Smooth muscle cell (in vitro differentiated cells): Measurements from ENCODE around the gene DLEC1. TPM values are rescaled to one million over a fixed set of nuclear protein-coding genes. Genes with fewer than 3 reads are reported as not detected.

Experiments
- DNase-seq: peaks from one replicate; lab custom pipeline; 2025; ENCODE audit not compliant: unreplicated experiment; lab: John Stamatoyannopoulos, UW
- H2AFZ ChIP-seq: fragments of 200-600 bp; sonication (generic); 2 replicates; pipeline ENCODE4 v1.6.0; 2016; ENCODE audit warnings: antibody characterized with exemption, low read depth, mild to moderate bottlenecking
- H3F3A ChIP-seq: fragments of 200-600 bp; sonication (generic); 2 replicates; pipeline ENCODE4 v1.6.0; 2017; ENCODE audit warnings: antibody characterized with exemption, low read depth
- H3K27ac ChIP-seq: fragments of 200-600 bp; sonication (generic); 2 replicates; pipeline ENCODE4 v1.5.1; 2016; ENCODE audit warnings: low read depth, mild to moderate bottlenecking
- H3K27me3 ChIP-seq: fragments of 200-600 bp; sonication (generic); 2 replicates; pipeline ENCODE4 v1.6.1; 2016; ENCODE audit warnings: low read depth, mild to moderate bottlenecking
- H3K36me3 ChIP-seq: fragments of 200-600 bp; sonication (generic); 2 replicates; pipeline ENCODE4 v1.5.1; 2016; ENCODE audit warnings: low read depth
- H3K4me1 ChIP-seq: fragments of 200-600 bp; sonication (generic); 2 replicates; pipeline ENCODE4 v1.5.1; 2016; ENCODE audit warnings: low read depth
- H3K4me2 ChIP-seq: fragments of 200-600 bp; sonication (generic); 2 replicates; pipeline ENCODE4 v1.6.0; 2016; ENCODE audit warnings: mild to moderate bottlenecking
- H3K4me3 ChIP-seq: fragments of 200-600 bp; sonication (generic); 2 replicates; pipeline ENCODE4 v1.5.1; 2016; ENCODE audit warnings: mild to moderate bottlenecking
- H3K79me2 ChIP-seq: fragments of 200-600 bp; sonication (generic); 2 replicates; pipeline ENCODE4 v1.6.0; 2016; ENCODE audit warnings: low read depth, mild to moderate bottlenecking
- H3K9ac ChIP-seq: fragments of 200-600 bp; sonication (generic); 2 replicates; pipeline ENCODE4 v1.6.0; 2016; ENCODE audit warnings: low read depth
- H3K9me3 ChIP-seq: fragments of 200-600 bp; sonication (generic); replicated peaks from 2 replicates; pipeline ENCODE4 v1.5.1; 2016; ENCODE audit warnings: low read depth
- H4K20me1 ChIP-seq: fragments of 200-600 bp; sonication (generic); 2 replicates; pipeline ENCODE4 v1.6.0; 2016; ENCODE audit warnings: low read depth
- WGBS: methylation state at CpG from one replicate; pipeline ENCODE4 v1.1.7; 2016; ENCODE audit warnings: low lambda C conversion rate; 5-methylcytosine and 5-hydroxymethylcytosine counted together
- polyA plus RNA-seq: library from polyadenylated mRNA; unstranded; fragments of >200 nt; fragmentation: Nextera tagmentation; extraction: Ambion mirVana; gene quantifications from 2 replicates; pipeline ENCODE4 v1.2.1, GENCODE V29; 2016
- total RNA-seq: library from RNA; depleted of rRNA; stranded (reverse); fragments of >200 nt; gene quantifications from 2 replicates; pipeline ENCODE4 v1.2.3, GENCODE V29; 2014
- TF ChIP-seq, protein P1 (sequence below): fragments of 200-600 bp; sonication (generic); IDR thresholded peaks from 2 replicates; pipeline ENCODE4 v1.5.1; 2017; ENCODE audit warnings: borderline replicate concordance, mild to moderate bottlenecking, antibody characterized with exemption; ENCODE audit not compliant: insufficient read depth, poor library complexity, severe bottlenecking

Gene DLEC1
- total and polyA plus RNA-seq, 2 experiments from 2014 or later = 0.27 to 0.61 TPM

DNA sequence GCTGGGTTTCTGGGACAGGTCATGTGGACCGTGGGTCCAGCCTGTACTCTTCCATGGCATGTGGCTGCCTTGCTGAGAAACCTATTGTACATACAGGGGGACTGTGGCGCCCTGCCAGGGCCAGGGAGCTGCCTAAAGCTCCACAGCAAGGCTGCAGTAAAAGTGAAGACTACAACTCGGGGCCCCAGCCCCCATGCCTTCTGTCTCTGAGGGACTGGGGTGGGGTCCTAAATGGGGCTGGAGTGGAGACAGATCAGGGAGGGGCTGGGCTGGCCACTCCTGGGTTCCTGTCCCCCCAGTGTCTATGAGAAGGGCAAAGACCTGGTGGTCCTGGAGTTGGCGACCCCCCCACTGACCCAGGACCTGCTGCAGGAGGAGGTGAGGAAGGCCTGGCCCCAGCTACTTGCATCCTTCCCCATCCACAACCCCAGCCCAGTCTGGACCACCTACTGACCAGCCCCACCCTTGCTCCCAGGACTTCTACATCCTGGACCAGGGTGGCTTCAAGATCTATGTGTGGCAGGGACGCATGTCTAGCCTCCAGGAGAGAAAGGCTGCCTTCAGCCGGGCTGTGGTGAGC is 41.1 kb upstream of the DLEC1 start:
- peaks cover 4% of the 10 kb centered on the region for H3K4me1 ChIP-seq
- H3K9ac ChIP-seq = no peak overlapping the region
- TF ChIP-seq, protein P1, sequence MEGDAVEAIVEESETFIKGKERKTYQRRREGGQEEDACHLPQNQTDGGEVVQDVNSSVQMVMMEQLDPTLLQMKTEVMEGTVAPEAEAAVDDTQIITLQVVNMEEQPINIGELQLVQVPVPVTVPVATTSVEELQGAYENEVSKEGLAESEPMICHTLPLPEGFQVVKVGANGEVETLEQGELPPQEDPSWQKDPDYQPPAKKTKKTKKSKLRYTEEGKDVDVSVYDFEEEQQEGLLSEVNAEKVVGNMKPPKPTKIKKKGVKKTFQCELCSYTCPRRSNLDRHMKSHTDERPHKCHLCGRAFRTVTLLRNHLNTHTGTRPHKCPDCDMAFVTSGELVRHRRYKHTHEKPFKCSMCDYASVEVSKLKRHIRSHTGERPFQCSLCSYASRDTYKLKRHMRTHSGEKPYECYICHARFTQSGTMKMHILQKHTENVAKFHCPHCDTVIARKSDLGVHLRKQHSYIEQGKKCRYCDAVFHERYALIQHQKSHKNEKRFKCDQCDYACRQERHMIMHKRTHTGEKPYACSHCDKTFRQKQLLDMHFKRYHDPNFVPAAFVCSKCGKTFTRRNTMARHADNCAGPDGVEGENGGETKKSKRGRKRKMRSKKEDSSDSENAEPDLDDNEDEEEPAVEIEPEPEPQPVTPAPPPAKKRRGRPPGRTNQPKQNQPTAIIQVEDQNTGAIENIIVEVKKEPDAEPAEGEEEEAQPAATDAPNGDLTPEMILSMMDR = no peak
- H3K27me3 ChIP-seq = no peaks in the 10 kb centered on the region
- H3K79me2 ChIP-seq = no peaks in the 10 kb centered on the region
- WGBS = 88% methylated on average over 6 of the region's 6 CpGs
- no peaks in the 10 kb centered on the region for H4K20me1 ChIP-seq
- peaks cover 6% of the 10 kb centered on the region for H3F3A ChIP-seq
- peak overlapping the region; percentile 91 for H3K4me2 ChIP-seq
- H2AFZ ChIP-seq = no peak overlapping the region
- no peak overlapping the region for H3K4me3 ChIP-seq
- no peak overlapping the region for H3K27ac ChIP-seq
- H3K36me3 ChIP-seq = no peaks in the 10 kb centered on the region
- no peak for DNase-seq
- H3K9me3 ChIP-seq = no peaks in the 10 kb centered on the region

DNA sequence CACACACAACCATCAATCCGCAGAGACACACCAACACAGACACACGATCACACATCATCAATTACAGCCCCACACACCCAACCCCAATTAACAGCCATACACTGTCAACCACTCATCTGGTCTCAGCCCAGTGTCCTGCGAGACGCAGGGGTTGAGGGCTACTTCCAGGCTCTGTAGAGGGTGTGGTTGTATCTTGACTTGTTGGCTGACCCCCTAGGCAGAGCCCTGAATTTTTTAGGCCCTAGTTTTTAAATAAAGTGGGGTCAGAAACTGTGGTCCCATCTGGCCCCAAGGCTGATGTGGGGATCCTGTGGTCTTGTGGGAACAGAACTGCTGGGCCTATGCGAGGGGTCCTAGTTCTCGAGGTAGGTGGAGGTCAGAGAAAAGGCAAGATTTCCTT is 39.2 kb upstream of the DLEC1 start:
- Histone ChIP-seq H3K27ac (no peak overlapping the region), H4K20me1 (no peaks in the 10 kb centered on the region), H3K36me3 (no peaks in the 10 kb centered on the region), H3K4me1 (no peaks in the 10 kb centered on the region), H3K9me3 (no peaks in the 10 kb centered on the region), H3K79me2 (no peaks in the 10 kb centered on the region), H3K9ac (no peak overlapping the region), H3F3A (peaks cover 3% of the 10 kb centered on the region), H3K4me2 (no peak overlapping the region), H3K27me3 (no peaks in the 10 kb centered on the region), H2AFZ (no peak overlapping the region), H3K4me3 (no peak overlapping the region)
- WGBS = 92% methylated on average over 6 of the region's 6 CpGs
- no peak for DNase-seq
- TF ChIP-seq, protein P1 = no peak

DNA sequence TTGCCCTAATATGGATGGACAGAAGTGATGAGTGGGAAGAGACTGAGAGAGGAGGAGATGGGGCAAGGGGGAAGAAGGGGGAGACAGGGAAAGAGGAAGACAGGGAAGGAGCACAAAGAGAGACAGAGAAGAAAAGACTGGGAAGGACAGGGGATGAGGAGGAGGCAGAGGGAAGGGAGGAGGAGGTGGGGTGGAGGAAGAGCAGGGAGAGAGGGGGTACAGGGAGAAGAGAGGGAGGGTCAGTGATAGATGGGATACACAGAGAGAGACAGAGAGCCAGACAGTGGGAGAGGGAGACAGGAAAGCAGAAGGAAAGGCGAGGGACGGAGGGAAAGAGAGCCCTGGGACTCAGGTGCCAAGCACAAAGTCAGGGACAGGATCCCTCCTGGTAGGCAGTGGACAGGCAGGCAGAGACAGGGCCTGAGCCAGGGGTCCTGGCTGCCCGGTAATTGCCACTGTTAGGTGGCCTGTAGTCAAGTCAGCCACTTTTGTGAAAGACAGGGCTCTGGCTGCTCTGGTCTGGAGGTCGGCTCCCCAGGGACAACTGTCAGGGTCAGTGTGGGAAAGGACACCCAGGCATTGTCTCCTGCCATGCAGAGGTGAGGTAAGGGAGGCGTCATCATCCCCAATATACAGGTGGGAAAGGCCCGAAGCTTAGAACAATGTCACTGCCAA is 38.6 kb upstream of the DLEC1 start:
- Histone ChIP-seq H2AFZ (no peak overlapping the region), H3K36me3 (no peaks in the 10 kb centered on the region), H3K79me2 (no peaks in the 10 kb centered on the region), H3K27ac (no peak overlapping the region), H3K27me3 (no peaks in the 10 kb centered on the region), H3K4me3 (no peak overlapping the region), H3K4me1 (no peaks in the 10 kb centered on the region), H3K4me2 (no peak overlapping the region), H3K9ac (no peak overlapping the region), H3F3A (peaks cover 3% of the 10 kb centered on the region), H4K20me1 (no peaks in the 10 kb centered on the region), H3K9me3 (no peaks in the 10 kb centered on the region)
- DNase-seq = no peak
- WGBS = 97% methylated on average over 6 of the region's 6 CpGs
- TF ChIP-seq, protein P1 = no peak
